SU-DHL-6 (cell line): ENCODE results near the gene SLC23A2.

Experiments used
- CTCF ChIP-seq: fragments of 200-600 bp; sonication (generic); IDR thresholded peaks from one replicate; pipeline ENCODE4 v1.5.1; 2017; ENCODE audit warnings: antibody characterized with exemption, mild to moderate bottlenecking, low read length, moderate library complexity; ENCODE audit not compliant: insufficient read depth, poor library complexity, severe bottlenecking
- EZH2phosphoT487 ChIP-seq: fragments of 200-600 bp; sonication (generic), shearing (Covaris generic); conservative IDR thresholded peaks from 2 replicates; pipeline ENCODE4 v1.6.1; 2018; ENCODE audit warnings: mild to moderate bottlenecking, antibody characterized with exemption, low read length, moderate library complexity, mixed read lengths

DNA sequence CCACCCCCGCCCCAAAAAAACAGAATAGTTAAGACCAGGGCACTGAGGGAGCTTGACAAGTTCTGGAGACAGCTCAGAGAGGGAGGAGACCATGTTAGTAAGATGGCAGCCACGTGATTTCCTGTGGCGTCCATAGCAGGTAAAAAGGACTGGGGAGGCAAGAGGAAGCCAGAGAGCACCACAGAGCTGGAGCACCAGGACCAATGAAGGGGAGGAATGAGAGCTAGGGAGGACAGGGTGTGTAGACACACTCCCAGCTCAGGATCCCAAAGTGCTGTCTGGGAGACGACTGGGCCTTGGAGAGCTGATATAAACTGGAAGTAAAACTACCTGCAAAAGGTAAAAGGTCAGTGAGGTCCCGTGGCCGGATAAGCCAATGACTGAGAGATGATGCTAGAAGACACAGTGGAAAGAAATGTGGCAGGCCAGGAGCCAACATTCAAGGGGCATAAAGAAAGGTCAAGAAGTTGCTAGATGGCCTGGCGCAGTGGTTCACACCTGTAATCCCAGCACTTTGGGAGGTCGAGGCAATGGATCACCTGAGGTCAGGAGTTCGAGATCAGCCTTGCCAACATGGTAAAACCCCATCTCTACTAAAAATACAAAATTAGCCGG, 39.0 kb downstream of the SLC23A2 start:
- TF ChIP-seq CTCF (no peak), EZH2phosphoT487 (no peak)
